WI38 (cell line): ENCODE measurements around the gene RNF217.
A peak's percentile ranks its signal among the peaks of the same experiment; 100 is the strongest.

ENCODE experiments used
- H3K4me3 ChIP-seq: 2 replicates; pipeline ENCODE4 v1.5.1; 2011; ENCODE audit warnings: low read depth, mild to moderate bottlenecking, control low read depth, low read length
- TF ChIP-seq, protein P1 (sequence below): IDR thresholded peaks from 2 replicates; pipeline ENCODE4 v1.5.1; 2012; ENCODE audit warnings: low read depth, mild to moderate bottlenecking, control low read depth, low read length

RNF217 gene

DNA sequence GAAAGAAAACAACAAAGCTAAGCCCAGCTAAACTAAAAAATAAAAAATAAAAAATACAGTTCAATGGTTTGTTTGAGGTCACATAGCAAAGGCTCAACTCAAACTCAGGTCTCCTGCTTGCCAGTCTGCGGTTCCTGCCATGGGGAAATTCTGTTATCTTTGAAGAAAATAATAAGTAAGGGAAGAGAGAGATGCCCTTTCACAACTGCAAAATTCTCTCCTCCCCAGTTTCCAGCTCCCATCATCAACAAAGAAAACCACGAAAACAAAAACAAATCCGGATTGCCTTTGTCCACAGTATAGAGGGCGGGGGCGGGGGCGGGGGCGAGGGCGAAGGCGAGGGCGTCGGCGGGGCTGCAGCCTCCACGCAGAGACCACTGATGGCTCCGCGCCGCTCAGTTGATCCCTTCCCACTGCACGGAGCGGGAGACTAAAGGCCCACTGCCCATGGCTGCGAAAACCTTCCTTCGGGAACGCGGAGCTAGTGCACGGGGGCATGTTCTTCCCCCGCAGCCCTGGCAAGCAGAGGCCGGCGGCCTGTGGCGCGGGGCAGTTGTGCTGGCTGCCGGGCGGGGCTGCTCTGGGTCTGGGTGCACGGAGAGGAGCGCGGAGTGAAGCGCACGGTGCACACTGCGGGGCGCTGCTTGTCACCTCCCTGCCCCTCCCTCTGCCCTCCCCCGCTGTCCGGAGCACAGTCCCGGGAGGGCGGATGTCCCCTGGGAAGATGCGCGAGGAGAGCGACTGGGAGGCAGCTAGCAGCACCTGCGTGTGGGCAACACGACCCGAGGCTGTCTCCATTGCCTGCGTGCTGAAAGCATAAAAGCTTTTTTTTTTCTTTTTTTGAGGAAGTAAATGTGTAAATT lies 137.2 kb downstream of the RNF217 start:
- H3K4me3 ChIP-seq = peak overlapping the region; percentile 46
- TF ChIP-seq, protein P1, sequence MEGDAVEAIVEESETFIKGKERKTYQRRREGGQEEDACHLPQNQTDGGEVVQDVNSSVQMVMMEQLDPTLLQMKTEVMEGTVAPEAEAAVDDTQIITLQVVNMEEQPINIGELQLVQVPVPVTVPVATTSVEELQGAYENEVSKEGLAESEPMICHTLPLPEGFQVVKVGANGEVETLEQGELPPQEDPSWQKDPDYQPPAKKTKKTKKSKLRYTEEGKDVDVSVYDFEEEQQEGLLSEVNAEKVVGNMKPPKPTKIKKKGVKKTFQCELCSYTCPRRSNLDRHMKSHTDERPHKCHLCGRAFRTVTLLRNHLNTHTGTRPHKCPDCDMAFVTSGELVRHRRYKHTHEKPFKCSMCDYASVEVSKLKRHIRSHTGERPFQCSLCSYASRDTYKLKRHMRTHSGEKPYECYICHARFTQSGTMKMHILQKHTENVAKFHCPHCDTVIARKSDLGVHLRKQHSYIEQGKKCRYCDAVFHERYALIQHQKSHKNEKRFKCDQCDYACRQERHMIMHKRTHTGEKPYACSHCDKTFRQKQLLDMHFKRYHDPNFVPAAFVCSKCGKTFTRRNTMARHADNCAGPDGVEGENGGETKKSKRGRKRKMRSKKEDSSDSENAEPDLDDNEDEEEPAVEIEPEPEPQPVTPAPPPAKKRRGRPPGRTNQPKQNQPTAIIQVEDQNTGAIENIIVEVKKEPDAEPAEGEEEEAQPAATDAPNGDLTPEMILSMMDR = no peak

DNA sequence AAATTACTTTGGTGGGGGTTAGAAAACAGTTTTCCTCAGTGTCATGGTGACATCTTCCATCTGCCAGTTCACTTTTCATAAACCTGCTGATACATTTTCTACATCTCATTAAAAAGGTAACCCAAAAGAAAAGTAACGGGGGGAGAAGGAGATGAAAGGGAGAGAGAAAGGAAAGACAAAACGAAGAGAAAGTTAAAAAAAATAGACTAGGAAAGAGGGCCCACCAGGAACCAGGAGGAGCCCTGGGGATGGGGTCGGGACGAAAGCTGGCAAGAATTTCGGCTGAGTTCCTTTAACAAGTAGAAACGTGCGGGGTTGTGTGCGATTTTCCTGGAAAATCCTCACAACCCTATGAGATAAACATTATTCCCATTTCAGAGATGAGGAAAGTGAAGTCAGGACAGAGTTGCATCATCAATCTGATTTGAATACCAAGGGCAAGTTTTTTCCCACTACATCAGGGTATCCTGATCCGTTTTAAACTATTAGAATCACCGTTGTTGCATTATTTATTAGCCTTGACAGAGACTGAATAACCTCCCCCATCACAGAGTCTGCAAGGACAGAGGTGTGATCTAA lies 137.9 kb downstream of the RNF217 start:
- H3K4me3 ChIP-seq = no peak overlapping the region
- TF ChIP-seq, protein P1 = no peak

DNA sequence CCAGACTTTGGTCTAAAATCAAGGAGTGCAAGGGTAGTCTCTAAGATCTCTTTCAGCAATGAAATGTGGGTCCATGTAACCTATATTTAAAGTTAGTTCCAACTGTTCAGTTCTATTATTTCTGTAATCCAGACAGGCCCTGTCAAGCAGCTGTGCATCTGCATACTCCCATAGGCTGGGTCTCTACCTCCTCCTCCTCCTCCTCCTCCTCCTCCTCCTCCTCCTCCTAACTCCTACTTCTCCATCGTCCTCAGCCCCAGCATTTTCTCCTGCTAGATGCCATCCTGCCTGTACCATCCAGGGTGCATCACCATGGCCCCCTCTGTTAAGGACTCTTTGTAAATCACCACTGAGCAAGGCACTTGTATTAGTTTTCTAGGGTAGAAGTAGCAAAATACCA lies 138.9 kb downstream of the RNF217 start:
- H3K4me3 ChIP-seq = no peak overlapping the region
- TF ChIP-seq, protein P1 = no peak

DNA sequence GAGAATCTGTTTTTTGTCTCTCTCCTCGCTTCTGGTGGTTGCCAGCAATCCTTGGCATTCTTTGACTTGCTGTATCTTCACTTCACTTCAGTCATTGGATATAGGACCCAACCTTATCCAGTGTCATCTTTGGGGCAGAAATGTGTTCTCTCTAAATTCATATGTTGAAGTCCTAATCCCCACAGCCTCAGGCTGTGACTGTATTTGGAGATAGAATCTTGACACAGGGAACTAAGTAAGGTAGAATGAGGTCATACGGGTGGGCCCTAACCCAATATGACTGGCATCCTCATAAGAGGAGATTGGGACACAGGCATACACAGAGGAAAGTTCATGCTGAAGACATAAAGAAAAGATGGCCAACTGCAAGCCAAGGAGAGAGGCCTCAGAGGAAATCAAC lies 139.4 kb downstream of the RNF217 start:
- H3K4me3 ChIP-seq = no peak overlapping the region
- TF ChIP-seq, protein P1 = no peak

DNA sequence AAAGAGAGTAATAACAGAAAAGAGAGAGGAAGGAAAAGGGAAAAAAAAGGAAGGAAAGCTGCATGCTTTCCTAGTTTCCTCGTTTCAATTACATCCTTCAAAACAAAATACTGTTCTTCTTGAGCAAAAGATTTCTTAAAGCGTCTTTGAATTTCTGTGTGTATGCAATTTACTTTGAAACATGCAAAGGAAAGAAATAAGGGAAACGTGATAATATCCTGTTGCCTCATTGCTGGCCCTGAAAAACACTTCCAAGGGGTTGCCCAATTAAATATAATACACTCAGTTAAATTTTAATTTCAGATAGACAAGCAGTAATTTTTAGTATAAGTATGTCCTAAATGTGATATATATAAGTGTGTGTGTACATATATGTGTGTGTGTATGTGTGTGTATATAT lies 140.2 kb downstream of the RNF217 start:
- TF ChIP-seq, protein P1 = no peak
- H3K4me3 ChIP-seq = no peak overlapping the region

DNA sequence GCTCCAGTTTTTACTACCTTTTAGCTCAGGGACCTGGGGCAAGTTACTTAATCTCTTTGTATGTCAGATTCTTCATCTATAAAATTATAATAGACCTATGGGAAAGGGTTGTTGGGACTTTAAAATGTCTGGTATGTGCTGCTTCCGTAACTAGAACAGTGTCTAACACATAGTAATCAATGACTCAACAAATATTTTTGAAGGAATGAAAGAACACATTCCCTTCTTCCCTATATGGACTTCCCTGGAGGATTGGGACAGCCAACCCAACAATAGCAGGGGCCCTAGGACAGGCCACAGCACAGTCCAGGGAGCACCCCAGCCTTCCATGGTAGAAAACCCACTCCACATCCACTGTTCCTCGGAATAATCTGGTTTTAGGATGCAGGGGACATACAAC lies 140.7 kb downstream of the RNF217 start:
- TF ChIP-seq, protein P1 = no peak

DNA sequence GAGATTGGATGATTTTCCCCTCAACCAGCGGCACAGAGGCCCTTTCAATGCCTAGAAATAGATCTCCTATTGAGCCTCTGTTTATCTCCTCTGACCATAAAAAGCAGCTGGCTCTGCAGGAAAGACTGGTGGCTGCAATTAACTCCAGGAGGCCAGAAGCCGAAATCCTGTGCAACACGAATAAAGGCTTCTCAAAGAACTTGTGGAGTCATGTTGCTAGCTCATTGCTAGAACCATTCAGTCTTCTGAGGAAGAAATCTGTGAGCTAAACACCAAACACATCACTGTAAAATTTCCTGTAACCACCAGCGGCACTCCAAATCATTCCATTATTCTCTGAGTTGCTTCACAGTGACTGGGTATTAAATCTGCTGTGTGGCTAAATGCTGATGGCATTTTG lies 142.2 kb downstream of the RNF217 start:
- TF ChIP-seq, protein P1 = no peak
- H3K4me3 ChIP-seq = no peak overlapping the region

More for the DNA sequence above, 140.7 kb downstream of the RNF217 start:
- H3K4me3 ChIP-seq = no peak overlapping the region
